ENCODE results near the gene CHI3L1. TPM values are rescaled to one million over a fixed set of nuclear protein-coding genes. Genes with fewer than 3 reads are reported as not detected.

Gene CHI3L1
- total and polyA plus RNA-seq, 10 of the 15 experiments (the other 5 are each of a cell fraction or from before 2014, with no cell fraction given) = 0.10 to 1.7 (median 0.39) TPM

- WGBS (ENCODE audit: insufficient coverage, insufficient replicate concordance, low lambda C conversion rate, missing lambda C conversion rate) = 11% methylated on average over 11 of the region's 11 CpGs
- Histone ChIP-seq H3K36me3 (ENCODE audit: control insufficient read depth in 2 of 2, insufficient read depth in 2 of 2, low read length in 1 of 2) (no peaks in the 10 kb centered on the region), H3K4me1 (ENCODE audit: control insufficient read depth, insufficient read depth, low read length) (0 out of 2 replicates have a peak, but pooled peaks cover 2% of the 10 kb centered on the region), H2AFZ (ENCODE audit: control insufficient read depth, low read depth, low read length) (no peak overlapping the region), H3K27me3 (replicated peaks in 1 of 2; ENCODE audit: control insufficient read depth in 2 of 2, insufficient read depth in 2 of 2, low read length in 1 of 2) (no peaks in the 10 kb centered on the region; a peak in 2 of 4 replicates), H3K9ac (ENCODE audit: control insufficient read depth, insufficient read depth, low read length) (no peak overlapping the region), H4K20me1 (ENCODE audit: control insufficient read depth, insufficient read depth) (no peaks in the 10 kb centered on the region), H3K4me2 (ENCODE audit: control insufficient read depth, insufficient read depth) (0 out of 2 replicates have a peak overlapping the region, but pooled peaks have one; percentile 3), H3K4me3 (no peak overlapping the region), H3K79me2 (ENCODE audit: control insufficient read depth, insufficient read depth, low read length) (no peaks in the 10 kb centered on the region), H3K9me3 (replicated peaks; ENCODE audit: control insufficient read depth, insufficient read depth, low read length) (no peaks in the 10 kb centered on the region), H3K27ac (ENCODE audit: control insufficient read depth, insufficient read depth) (no peak overlapping the region)
- no peak for TF ChIP-seq ZBTB40 (IDR thresholded peaks at IDR 0.05; ENCODE audit: borderline replicate concordance)
- no peak for TF ChIP-seq CBFB (IDR thresholded peaks at IDR 0.05; ENCODE audit: low read depth)
- no peak for TF ChIP-seq CHD4 (IDR thresholded peaks at IDR 0.05)
- TF ChIP-seq CEBPZ (IDR thresholded peaks at IDR 0.05; ENCODE audit: low read depth, low read length) = no peak
- TF ChIP-seq HDAC6 (IDR thresholded peaks at IDR 0.05; ENCODE audit: unreplicated experiment) = no peak
- no peak for TF ChIP-seq PAX5 (IDR thresholded peaks at IDR 0.05; ENCODE audit: borderline replicate concordance, low read depth, low read length)
- RAD21 ChIA-PET (ENCODE audit: unreplicated experiment) = interaction anchor here (0.6 kb wide), 1 partner anchor 123 kb away, joined by 3 read pairs; no protein-coding TSS in a partner anchor
- DNase-seq (ENCODE audit: low read depth, low spot score) (no peak), FAIRE-seq (no peak), ATAC-seq (peak; percentile 51)
- no TSS peak for BruUV-seq (replicated peaks)
- in situ Hi-C loops (cut with MboI) (no loop called here), intact Hi-C loops (cut with micrococcal nuclease; ENCODE audit: unreplicated experiment) (no loop called here)
- POLR2A ChIA-PET = no interaction called here
- CTCF ChIA-PET = interaction anchor here (3.6 kb wide), 1 partner anchor 8 kb away, joined by 25 read pairs; no protein-coding TSS in a partner anchor
- SMC1A ChIA-PET (ENCODE audit: uncharacterized antibody, unreplicated experiment) = interaction anchor here (1.1 kb wide), 1 partner anchor 34 kb away, joined by 3 read pairs; no protein-coding TSS in a partner anchor
Measured at GRCh38 chr1:203180611-203181330, 5.7 kb downstream of the CHI3L1 start.

Measured in GM12878 (cell line).